Mucosa of stomach (tissue), 1 donor: Measurements from ENCODE around the gene MYO7B.

Source experiments
- H3K27me3 ChIP-seq: one replicate; pipeline ENCODE4 v1.7.0; 2013; ENCODE audit warnings: mild to moderate bottlenecking, low read length; ENCODE audit not compliant: control insufficient read depth, insufficient read depth
- H3K36me3 ChIP-seq: one replicate; pipeline ENCODE4 v1.7.0; 2013; ENCODE audit warnings: low read length; ENCODE audit not compliant: control insufficient read depth, insufficient read depth
- H3K4me1 ChIP-seq: one replicate; pipeline ENCODE4 v1.7.0; 2013; ENCODE audit warnings: mild to moderate bottlenecking, low read length; ENCODE audit not compliant: control insufficient read depth, insufficient read depth
- H3K4me3 ChIP-seq: one replicate; pipeline ENCODE4 v1.7.0; 2013; ENCODE audit warnings: low read length
- H3K9ac ChIP-seq: one replicate; pipeline ENCODE4 v1.7.0; 2013; ENCODE audit warnings: mild to moderate bottlenecking, low read length, moderate library complexity
- H3K9me3 ChIP-seq: one replicate; pipeline ENCODE4 v1.7.0; 2013; ENCODE audit warnings: mild to moderate bottlenecking, low read length, moderate library complexity; ENCODE audit not compliant: control insufficient read depth
- donor health status: Pancreatic carcinoma.

The MYO7B gene

DNA sequence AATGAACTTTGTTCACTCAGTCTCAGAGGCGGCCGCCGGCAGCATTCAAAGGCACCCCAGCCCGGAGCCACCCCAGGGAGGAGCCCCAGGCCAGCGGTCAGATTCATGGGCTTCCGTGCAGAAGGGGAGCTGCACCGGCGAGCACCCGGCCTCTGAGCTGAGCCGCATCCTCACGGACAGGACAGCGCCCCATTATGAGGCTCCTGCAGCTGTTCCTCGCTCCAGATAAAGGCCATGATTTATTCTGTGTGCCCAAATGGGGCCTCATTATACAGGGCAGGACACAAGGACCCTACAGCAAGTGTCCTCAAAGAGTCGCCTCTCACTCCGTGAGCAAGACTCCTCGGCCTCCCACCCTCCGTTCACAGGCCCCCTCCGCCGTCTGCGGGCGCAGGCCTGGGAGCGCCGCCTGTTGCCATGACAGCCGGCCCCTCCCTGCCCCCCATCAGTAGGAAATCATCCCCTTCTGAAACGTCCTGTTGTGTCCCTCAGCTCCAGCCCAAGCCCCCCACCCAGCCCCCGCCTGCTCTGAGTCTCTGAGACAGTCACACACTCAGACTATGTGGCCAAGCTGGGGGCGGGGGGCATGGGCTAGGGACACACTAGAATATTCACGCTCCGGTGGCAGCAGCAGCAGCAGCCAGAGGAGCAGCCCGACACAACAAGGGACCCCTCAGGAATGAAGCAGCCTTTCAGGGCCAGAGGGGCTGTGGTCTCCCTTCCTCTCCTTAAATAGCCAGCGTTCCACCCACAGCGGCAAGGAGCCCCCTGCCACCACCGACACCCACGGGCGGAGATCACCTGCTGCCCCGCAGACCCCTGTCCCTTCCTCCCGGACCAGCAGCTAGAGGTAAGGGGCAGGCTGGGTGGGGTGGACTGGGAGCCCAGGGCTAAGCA, 110.2 kb downstream of the MYO7B start, which contains the start of gene GPR17:
GPR17 (plus strand) TSS at position 759 of the 897 bp plus-strand sequence. CDS start 4,583 bp downstream, outside the sequence.
- Histone ChIP-seq H3K9ac (no peak within 1 kb of the TSS), H3K9me3 (no peaks in the 10 kb centered on the region), H3K27me3 (no peaks in the 10 kb centered on the region), H3K36me3 (no peaks in the 10 kb centered on the region), H3K4me3 (no peak within 1 kb of the TSS), H3K4me1 (no peaks in the 10 kb centered on the region)

DNA sequence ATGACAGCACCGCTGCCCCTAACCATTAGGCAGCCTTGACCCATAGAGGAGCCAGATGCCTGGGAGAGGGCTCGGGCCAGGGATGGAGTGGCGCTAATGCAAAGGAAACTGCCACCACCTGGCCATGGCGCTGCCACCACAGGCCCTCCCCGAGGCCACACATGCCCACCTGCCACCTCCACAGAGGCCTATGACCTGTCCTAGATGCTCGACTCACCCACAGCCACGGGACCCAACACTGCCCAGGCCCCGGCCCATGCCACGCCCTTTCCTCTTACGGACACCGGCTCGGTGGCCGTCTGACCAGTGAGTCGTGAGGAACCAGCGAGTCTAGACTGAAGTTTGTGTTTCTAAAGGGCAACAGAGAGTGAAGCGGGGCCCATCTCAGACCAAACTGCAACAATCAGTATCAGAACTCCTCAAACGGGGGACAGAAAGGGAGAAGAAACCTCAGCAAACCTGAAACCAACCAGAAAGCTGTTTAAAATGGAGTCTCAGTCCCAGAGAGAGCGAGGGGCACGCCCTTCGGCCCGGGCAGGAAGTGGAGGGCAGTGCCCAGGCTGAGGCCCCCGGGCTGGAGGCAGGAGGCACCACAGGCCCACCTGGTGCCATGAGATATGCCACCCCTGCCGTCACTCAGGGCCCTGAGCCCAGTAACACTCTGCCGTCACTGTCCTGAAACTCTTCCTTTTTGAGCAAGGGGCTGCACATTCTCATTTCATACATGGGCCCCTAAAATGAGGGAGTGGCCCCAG, 111.2 kb downstream of the MYO7B start:
- Histone ChIP-seq H3K4me1 (no peaks in the 10 kb centered on the region), H3K9ac (no peak overlapping the region), H3K9me3 (no peaks in the 10 kb centered on the region), H3K36me3 (no peaks in the 10 kb centered on the region), H3K27me3 (no peaks in the 10 kb centered on the region), H3K4me3 (no peak overlapping the region)

DNA sequence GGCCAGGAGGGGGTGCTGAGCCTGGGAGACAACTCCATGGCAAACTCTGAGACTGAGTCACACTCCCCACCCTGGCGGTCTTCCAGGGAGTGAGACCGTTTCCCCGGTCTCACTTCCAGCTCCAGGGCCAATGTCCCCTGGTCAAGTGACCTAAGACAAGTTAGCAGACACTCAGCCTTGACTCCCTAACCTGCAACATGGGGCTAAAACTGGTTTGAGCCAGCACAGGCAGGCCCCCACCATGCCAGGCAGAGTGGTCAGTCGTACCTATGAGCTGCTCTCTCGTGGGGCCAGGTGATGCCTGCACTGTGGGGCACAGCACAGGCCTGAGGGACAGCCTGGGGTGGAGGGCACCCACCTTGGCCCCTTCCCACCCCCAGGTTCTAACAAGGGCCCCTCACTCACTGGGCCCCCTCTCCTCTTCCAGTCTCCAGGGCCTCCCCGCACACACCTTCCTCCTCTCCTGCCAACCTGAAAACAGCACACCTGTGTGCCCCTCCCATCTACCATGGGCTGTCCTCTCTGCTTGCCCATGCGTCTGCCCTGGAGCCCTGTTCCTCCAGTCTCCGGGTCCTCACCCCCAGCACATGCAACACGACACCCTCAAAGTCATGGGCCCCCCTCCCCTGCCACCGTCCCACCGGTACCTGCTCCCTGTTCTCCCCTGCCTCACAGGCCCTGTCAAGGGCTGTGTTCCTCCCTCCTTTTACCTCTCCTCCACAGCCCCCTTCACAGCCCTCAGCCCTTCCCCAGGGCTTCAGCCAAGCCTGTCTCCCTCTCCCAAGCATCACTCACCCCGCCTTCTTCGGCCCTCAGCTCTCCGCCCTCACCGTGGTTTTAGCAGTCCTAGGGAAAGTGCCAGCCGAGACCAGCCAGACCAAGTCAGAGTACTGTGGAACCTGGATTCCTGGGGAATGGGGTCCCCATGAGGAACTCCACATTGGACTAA, 112.0 kb downstream of the MYO7B start:
- no peaks in the 10 kb centered on the region for H3K27me3 ChIP-seq
- H3K4me3 ChIP-seq: no peak overlapping the region
- no peaks in the 10 kb centered on the region for H3K36me3 ChIP-seq
- no peak overlapping the region for H3K9ac ChIP-seq
- no peaks in the 10 kb centered on the region for H3K4me1 ChIP-seq
- H3K9me3 ChIP-seq: no peaks in the 10 kb centered on the region

DNA sequence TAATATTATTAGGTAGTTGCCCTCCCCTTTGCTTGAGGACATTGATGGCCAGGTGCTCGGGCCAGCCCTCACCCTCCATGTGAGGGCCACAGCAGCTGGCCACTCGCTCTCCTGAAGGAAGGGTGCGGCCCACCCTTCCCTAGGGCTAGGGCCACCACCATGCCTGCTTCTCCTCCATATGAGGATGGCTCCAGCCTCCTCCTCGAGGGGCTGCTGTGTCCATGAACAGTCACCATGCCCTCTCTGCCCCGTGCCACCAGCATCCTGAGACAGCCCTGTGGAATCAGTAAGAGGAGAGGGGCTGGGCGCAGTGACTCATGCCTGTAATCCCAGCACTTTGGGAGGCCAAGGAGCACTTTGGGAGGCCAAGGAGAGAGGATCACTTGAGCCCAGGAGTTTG, 112.8 kb downstream of the MYO7B start:
- Histone ChIP-seq H3K4me3 (no peak overlapping the region), H3K4me1 (no peaks in the 10 kb centered on the region), H3K36me3 (no peaks in the 10 kb centered on the region), H3K27me3 (no peaks in the 10 kb centered on the region), H3K9me3 (no peaks in the 10 kb centered on the region), H3K9ac (no peak overlapping the region)

GRCh38 chr2:127649100-127649611, 113.7 kb downstream of the MYO7B start:
- H3K9ac ChIP-seq: no peak overlapping the region
- H3K4me1 ChIP-seq: no peaks in the 10 kb centered on the region
- H3K4me3 ChIP-seq: no peak overlapping the region
- H3K27me3 ChIP-seq: no peaks in the 10 kb centered on the region
- H3K36me3 ChIP-seq: no peaks in the 10 kb centered on the region
- H3K9me3 ChIP-seq: no peaks in the 10 kb centered on the region

DNA sequence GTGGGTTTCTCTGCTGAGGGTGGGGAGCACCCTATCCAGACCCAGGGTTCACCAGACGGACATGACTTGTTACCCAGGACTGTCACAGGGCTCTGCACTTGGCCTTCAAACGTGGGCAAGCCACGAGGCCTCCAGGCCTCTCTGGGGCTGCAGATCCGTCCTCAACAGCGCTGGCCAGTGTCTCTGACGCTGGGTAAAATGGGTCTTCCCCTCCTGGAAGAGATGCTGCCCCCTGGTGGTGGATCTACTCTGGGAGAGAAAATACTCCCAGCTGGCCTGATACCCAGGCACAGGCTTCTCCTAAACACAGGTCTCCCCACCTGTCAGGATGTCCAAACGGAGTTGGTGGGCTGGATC, 114.2 kb downstream of the MYO7B start:
- Histone ChIP-seq H3K9ac (no peak overlapping the region), H3K36me3 (no peaks in the 10 kb centered on the region), H3K27me3 (no peaks in the 10 kb centered on the region), H3K9me3 (no peaks in the 10 kb centered on the region), H3K4me1 (no peaks in the 10 kb centered on the region), H3K4me3 (no peak overlapping the region)

GRCh38 chr2:127650041-127650784, 114.7 kb downstream of the MYO7B start:
- Histone ChIP-seq H3K27me3 (no peaks in the 10 kb centered on the region), H3K9ac (no peak overlapping the region), H3K36me3 (no peaks in the 10 kb centered on the region), H3K9me3 (no peaks in the 10 kb centered on the region), H3K4me1 (no peaks in the 10 kb centered on the region), H3K4me3 (no peak overlapping the region)

- H3K4me3 ChIP-seq: no peak overlapping the region
- no peaks in the 10 kb centered on the region for H3K27me3 ChIP-seq
- H3K4me1 ChIP-seq: no peaks in the 10 kb centered on the region
- no peaks in the 10 kb centered on the region for H3K36me3 ChIP-seq
- no peak overlapping the region for H3K9ac ChIP-seq
- no peaks in the 10 kb centered on the region for H3K9me3 ChIP-seq
Observed at GRCh38 chr2:127650785-127651380, 115.4 kb downstream of the MYO7B start.

DNA sequence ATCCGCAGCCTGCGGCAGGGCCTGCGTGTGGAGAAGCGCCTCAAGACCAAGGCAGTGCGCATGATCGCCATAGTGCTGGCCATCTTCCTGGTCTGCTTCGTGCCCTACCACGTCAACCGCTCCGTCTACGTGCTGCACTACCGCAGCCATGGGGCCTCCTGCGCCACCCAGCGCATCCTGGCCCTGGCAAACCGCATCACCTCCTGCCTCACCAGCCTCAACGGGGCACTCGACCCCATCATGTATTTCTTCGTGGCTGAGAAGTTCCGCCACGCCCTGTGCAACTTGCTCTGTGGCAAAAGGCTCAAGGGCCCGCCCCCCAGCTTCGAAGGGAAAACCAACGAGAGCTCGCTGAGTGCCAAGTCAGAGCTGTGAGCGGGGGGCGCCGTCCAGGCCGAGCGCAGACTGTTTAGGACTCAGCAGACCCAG, 115.9 kb downstream of the MYO7B start:
- no peaks in the 10 kb centered on the region for H3K4me1 ChIP-seq
- H3K4me3 ChIP-seq: no peak overlapping the region

GRCh38 chr2:127651971-127652550, 116.6 kb downstream of the MYO7B start:
- H3K36me3 ChIP-seq: no peaks in the 10 kb centered on the region
- no peaks in the 10 kb centered on the region for H3K4me1 ChIP-seq
- no peaks in the 10 kb centered on the region for H3K9me3 ChIP-seq
- H3K9ac ChIP-seq: no peak overlapping the region
- no peaks in the 10 kb centered on the region for H3K27me3 ChIP-seq
- H3K4me3 ChIP-seq: no peak overlapping the region

More for the DNA sequence above, 115.9 kb downstream of the MYO7B start:
- Histone ChIP-seq H3K9ac (no peak overlapping the region), H3K9me3 (no peaks in the 10 kb centered on the region), H3K36me3 (no peaks in the 10 kb centered on the region), H3K27me3 (no peaks in the 10 kb centered on the region)
